HUES48 (cell line): Measurements from ENCODE around the gene FBLN2.

ENCODE experiments used
- H3K27ac ChIP-seq: one replicate; pipeline ENCODE4 v1.7.0; 2013; ENCODE audit warnings: low read depth, low read length, inconsistent platforms
- H3K27me3 ChIP-seq: 2 replicates; pipeline ENCODE4 v1.6.1; 2013; ENCODE audit warnings: mild to moderate bottlenecking, low read length; ENCODE audit not compliant: control insufficient read depth, insufficient read depth
- H3K36me3 ChIP-seq: 2 replicates; pipeline ENCODE4 v1.6.1; 2013; ENCODE audit warnings: low read length; ENCODE audit not compliant: control insufficient read depth, insufficient read depth
- H3K4me1 ChIP-seq: 2 replicates; pipeline ENCODE4 v1.6.1; 2013; ENCODE audit warnings: mild to moderate bottlenecking, low read length; ENCODE audit not compliant: control insufficient read depth, insufficient read depth
- H3K4me3 ChIP-seq: 2 replicates; pipeline ENCODE4 v1.5.1; 2013; ENCODE audit warnings: mild to moderate bottlenecking, low read depth, low read length
- H3K9ac ChIP-seq: 2 replicates; pipeline ENCODE4 v1.6.1; 2013; ENCODE audit warnings: mild to moderate bottlenecking, low read depth, low read length, moderate library complexity
- H3K9me3 ChIP-seq: 2 replicates; pipeline ENCODE4 v1.6.1; 2013; ENCODE audit warnings: low read length; ENCODE audit not compliant: control insufficient read depth, insufficient read depth

FBLN2 gene

DNA sequence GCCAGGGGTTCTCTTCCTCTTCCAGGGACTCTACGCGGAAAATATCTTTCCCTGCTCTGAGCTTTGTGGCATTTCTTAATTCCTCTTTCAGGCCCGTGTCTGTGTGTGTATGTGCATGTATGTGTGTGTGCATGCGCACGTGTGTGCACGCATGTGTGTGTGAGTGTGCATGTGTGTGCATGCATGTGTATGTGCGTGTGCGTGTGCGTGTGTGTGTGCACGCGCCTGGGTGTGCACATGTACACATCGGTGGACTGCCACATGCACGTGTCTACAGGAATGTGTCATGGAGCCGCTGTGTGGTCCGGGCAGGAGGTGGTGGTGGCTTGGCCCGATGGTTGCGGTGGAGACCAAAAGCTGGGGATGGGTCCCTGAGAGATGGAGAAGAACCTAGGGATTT is 133.0 kb downstream of the FBLN2 start:
- no peaks in the 10 kb centered on the region for H3K27me3 ChIP-seq

GRCh38 chr3:13682331-13683013 is 133.5 kb downstream of the FBLN2 start:
- H3K27me3 ChIP-seq, result no peaks in the 10 kb centered on the region
- H3K4me1 ChIP-seq, result no peaks in the 10 kb centered on the region
- no peak overlapping the region for H3K4me3 ChIP-seq
- H3K9ac ChIP-seq, result no peak overlapping the region
- no peaks in the 10 kb centered on the region for H3K9me3 ChIP-seq
- H3K27ac ChIP-seq, result no peak overlapping the region
- no peaks in the 10 kb centered on the region for H3K36me3 ChIP-seq

More for the DNA sequence above, 133.0 kb downstream of the FBLN2 start:
- Histone ChIP-seq H3K27ac (no peak overlapping the region), H3K36me3 (no peaks in the 10 kb centered on the region), H3K9ac (no peak overlapping the region), H3K4me1 (no peaks in the 10 kb centered on the region), H3K4me3 (no peak overlapping the region), H3K9me3 (no peaks in the 10 kb centered on the region)

GRCh38 chr3:13683288-13683687 is 134.4 kb downstream of the FBLN2 start:
- H3K36me3 ChIP-seq, result no peaks in the 10 kb centered on the region
- H3K27me3 ChIP-seq, result no peaks in the 10 kb centered on the region
- H3K27ac ChIP-seq, result no peak overlapping the region
- peaks cover 6% of the 10 kb centered on the region; the same call in 1 of the 2 replicates for H3K4me1 ChIP-seq
- no peak overlapping the region for H3K4me3 ChIP-seq
- no peak overlapping the region for H3K9ac ChIP-seq
- no peaks in the 10 kb centered on the region for H3K9me3 ChIP-seq

GRCh38 chr3:13683772-13684171 is 134.8 kb downstream of the FBLN2 start:
- no peaks in the 10 kb centered on the region for H3K36me3 ChIP-seq
- H3K4me1 ChIP-seq, result peaks cover 7% of the 10 kb centered on the region; the same call in 1 of the 2 replicates
- no peak overlapping the region for H3K9ac ChIP-seq
- H3K27ac ChIP-seq, result no peak overlapping the region
- H3K9me3 ChIP-seq, result no peaks in the 10 kb centered on the region
- H3K27me3 ChIP-seq, result no peaks in the 10 kb centered on the region
- no peak overlapping the region for H3K4me3 ChIP-seq

DNA sequence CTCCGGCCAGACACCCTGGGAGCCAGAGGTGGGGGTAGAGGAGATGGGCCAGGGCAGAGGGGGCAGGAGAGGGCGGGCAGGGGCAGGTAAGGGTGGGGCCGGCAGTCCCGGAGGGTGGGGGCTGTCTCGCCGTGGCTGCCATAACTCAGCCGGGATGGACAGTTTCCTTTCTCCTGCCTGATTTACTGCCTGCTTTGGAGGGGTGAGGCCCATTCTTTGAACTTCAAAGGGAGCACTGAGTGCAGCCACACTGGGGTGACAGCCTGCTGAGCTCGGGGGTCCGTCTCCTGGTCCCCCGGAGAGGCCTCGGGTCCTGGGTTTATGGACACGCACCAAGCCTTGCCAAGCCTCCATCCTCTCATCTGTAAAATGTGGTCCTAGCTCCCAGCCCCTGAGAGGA is 135.4 kb downstream of the FBLN2 start:
- no peak overlapping the region for H3K9ac ChIP-seq
- no peaks in the 10 kb centered on the region for H3K27me3 ChIP-seq
- H3K4me1 ChIP-seq, result peaks cover 7% of the 10 kb centered on the region; the same call in 1 of the 2 replicates
- no peak overlapping the region for H3K27ac ChIP-seq
- no peaks in the 10 kb centered on the region for H3K9me3 ChIP-seq
- no peaks in the 10 kb centered on the region for H3K36me3 ChIP-seq
- no peak overlapping the region for H3K4me3 ChIP-seq

DNA sequence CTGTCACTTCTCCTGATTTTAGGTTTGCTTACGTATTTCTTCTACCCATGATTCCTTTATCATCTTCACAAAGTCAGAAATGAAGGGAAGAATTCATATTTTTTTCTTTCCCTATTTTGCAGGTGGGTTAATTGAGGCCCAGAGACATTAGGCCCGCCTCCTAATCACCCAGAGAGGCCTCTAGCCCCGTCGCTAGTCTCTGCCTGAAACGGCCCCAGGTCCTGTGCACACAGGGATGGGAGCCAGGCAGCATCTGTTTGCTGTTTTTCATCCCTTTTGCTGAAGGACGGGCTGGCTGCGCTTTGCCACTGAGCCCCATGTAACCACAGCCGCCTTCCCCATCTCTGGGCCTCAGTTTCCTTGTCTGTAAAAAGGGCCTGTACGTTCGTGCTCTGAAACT is 135.9 kb downstream of the FBLN2 start:
- Histone ChIP-seq H3K27me3 (no peaks in the 10 kb centered on the region), H3K4me1 (peaks cover 7% of the 10 kb centered on the region; the same call in 1 of the 2 replicates), H3K9ac (no peak overlapping the region), H3K9me3 (no peaks in the 10 kb centered on the region), H3K4me3 (no peak overlapping the region), H3K36me3 (no peaks in the 10 kb centered on the region), H3K27ac (no peak overlapping the region)

DNA sequence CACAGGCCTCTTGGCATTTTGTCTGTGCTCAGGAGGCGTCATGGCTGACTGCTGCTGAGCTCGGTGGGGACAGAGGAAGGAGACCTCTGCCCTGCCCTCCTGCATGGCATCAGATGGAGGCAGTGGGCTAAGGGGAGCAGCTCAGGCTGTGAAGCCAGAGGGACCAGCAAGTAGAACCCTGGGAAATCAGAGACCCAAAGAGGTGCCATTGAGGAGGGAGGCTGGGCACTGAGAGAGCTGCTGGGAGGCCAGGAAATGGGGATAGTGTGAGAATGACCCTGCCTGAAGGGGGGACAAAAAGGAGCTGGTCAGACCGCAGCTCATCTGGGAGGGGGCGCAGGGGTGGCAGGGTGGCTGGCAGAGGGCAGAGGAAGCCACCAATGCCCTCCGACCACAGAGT is 136.8 kb downstream of the FBLN2 start:
- Histone ChIP-seq H3K4me1 (peaks cover 7% of the 10 kb centered on the region; the same call in 1 of the 2 replicates), H3K27ac (no peak overlapping the region), H3K4me3 (no peak overlapping the region), H3K27me3 (no peaks in the 10 kb centered on the region), H3K9ac (no peak overlapping the region), H3K36me3 (no peaks in the 10 kb centered on the region), H3K9me3 (no peaks in the 10 kb centered on the region)

DNA sequence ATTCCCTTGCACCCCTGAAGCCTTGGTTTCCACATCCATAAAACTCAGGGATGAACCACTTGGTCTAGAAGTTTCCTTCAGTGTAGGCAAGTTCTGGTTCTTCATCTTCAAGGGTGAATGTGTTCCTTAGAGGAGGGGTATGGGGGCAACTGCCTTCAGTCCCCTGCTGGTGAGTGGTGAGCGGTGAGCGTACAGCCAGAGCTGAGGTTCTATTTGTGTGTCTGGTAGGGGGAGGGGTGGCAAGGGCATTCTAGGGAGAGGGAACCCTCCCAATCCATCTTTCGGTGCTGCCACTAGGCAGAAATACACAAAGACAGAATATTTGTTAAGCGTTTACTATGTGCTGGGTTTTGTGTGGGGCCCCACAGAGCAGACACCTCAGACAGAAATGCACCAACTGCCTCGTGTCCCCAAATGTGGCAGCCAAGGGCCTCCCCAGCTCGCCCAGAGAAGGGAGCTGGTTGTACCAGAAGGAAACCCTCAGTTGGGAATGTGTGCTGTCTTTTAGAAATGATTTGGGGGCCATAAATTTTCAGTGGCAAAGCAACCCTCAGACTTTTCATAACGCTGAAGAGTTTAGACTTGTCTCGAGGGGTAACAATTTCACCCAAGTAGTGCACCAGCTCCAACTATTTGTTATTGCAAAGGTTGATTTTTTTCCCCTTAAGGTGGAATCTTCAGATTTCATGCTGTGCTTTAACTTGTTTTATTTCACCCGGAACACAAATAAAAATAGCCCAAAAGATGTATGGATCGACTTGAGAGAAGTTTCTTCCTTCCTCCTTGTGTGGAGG is 137.6 kb downstream of the FBLN2 start:
- Histone ChIP-seq H3K4me1 (peaks cover 7% of the 10 kb centered on the region; the same call in 1 of the 2 replicates), H3K27me3 (no peaks in the 10 kb centered on the region), H3K9ac (no peak overlapping the region), H3K36me3 (no peaks in the 10 kb centered on the region), H3K27ac (no peak overlapping the region), H3K4me3 (no peak overlapping the region), H3K9me3 (no peaks in the 10 kb centered on the region)

GRCh38 chr3:13687517-13687943 is 138.6 kb downstream of the FBLN2 start:
- no peaks in the 10 kb centered on the region for H3K9me3 ChIP-seq
- no peaks in the 10 kb centered on the region for H3K36me3 ChIP-seq
- peaks cover 7% of the 10 kb centered on the region; the same call in 1 of the 2 replicates for H3K4me1 ChIP-seq
- H3K27ac ChIP-seq, result no peak overlapping the region
- H3K4me3 ChIP-seq, result no peak overlapping the region
- H3K27me3 ChIP-seq, result no peaks in the 10 kb centered on the region
- no peak overlapping the region for H3K9ac ChIP-seq
